Left renal pelvis (tissue), 4 donors: ENCODE results near the gene EHMT1. TPM values are rescaled to one million over a fixed set of nuclear protein-coding genes. Genes with fewer than 3 reads are reported as not detected.

Experiments
- DNase-seq, 4 donors: peaks; one replicate each; pipeline ENCODE4 v3.0.0-alpha.2; 2013; ENCODE audit warnings: low read depth in 4 of 4, low spot score in 3 of 4
- polyA plus RNA-seq, 4 donors: library from polyadenylated mRNA; unstranded; fragments of 120-200 nt; gene quantifications; one replicate each; pipeline ENCODE4 v1.2.1, GENCODE V29; 2013; ENCODE audit not compliant: insufficient read length in 4 of 4

EHMT1 gene
- polyA plus RNA-seq, 4 donors = 61.2 to 81.3 (median 72.9) TPM

GRCh38 chr9:137689745-137690529, 71.1 kb downstream of the EHMT1 start:
- DNase-seq = no peak

- no peak for DNase-seq
Measured at GRCh38 chr9:137690930-137691645, 72.3 kb downstream of the EHMT1 start.

GRCh38 chr9:137691646-137692351, 73.0 kb downstream of the EHMT1 start:
- no peak for DNase-seq

- DNase-seq = no peak
Measured at GRCh38 chr9:137694236-137694959, 75.6 kb downstream of the EHMT1 start.

GRCh38 chr9:137694962-137695875, 76.4 kb downstream of the EHMT1 start:
- DNase-seq = no peak

- no peak for DNase-seq
Measured at GRCh38 chr9:137696136-137696925, 77.5 kb downstream of the EHMT1 start.

GRCh38 chr9:137697193-137697592, 78.4 kb downstream of the EHMT1 start:
- DNase-seq = no peak

GRCh38 chr9:137697832-137698231, 79.0 kb downstream of the EHMT1 start:
- DNase-seq = no peak

GRCh38 chr9:137700911-137701310, 82.1 kb downstream of the EHMT1 start:
- DNase-seq = no peak

- no peak for DNase-seq
Measured at GRCh38 chr9:137702615-137703379, 84.0 kb downstream of the EHMT1 start.

GRCh38 chr9:137703842-137704508, 85.2 kb downstream of the EHMT1 start:
- no peak for DNase-seq

- no peak for DNase-seq
Measured at GRCh38 chr9:137705443-137705863, 86.6 kb downstream of the EHMT1 start.

- DNase-seq = no peak
Measured at GRCh38 chr9:137705906-137706305, 87.1 kb downstream of the EHMT1 start.

GRCh38 chr9:137707361-137707760, 88.6 kb downstream of the EHMT1 start:
- no peak for DNase-seq

GRCh38 chr9:137708590-137709284, 89.9 kb downstream of the EHMT1 start:
- DNase-seq = no peak

GRCh38 chr9:137709411-137710101, 90.8 kb downstream of the EHMT1 start:
- no peak for DNase-seq
